Body of pancreas (tissue), 4 donors: ENCODE data around the gene RNF181. TPM values are rescaled to one million over a fixed set of nuclear protein-coding genes. Genes with fewer than 3 reads are reported as not detected.

Source experiments
- ATAC-seq: fragments of 150-250 bp; one replicate; pipeline ENCODE4 v1.9.1; 2016
- DNase-seq, 4 donors: peaks; one replicate each; pipeline ENCODE4 v3.0.0-alpha.2; 2019
- H3K27ac ChIP-seq, 4 donors: fragments of 200-600 bp; sonication (generic); 1 replicate in 3 of 4; 2 replicates in 1 of 4; pipeline versions ENCODE4 v1.5.1 to v1.6.1; 2016 to 2019; ENCODE audit warnings: mild to moderate bottlenecking in 1 of 4, mixed read lengths in 1 of 4, moderate library complexity in 1 of 4
- H3K27me3 ChIP-seq, 2 donors: fragments of 200-600 bp; sonication (generic); one replicate each; pipeline ENCODE4 v1.6.0; 2016; ENCODE audit warnings: mild to moderate bottlenecking in 1 of 2
- H3K36me3 ChIP-seq, 2 donors: fragments of 200-600 bp; sonication (generic); replicated peaks in 1 of 2; 2 replicates each; pipeline ENCODE4 v1.5.1; 2016; ENCODE audit warnings: low read depth in 2 of 2; ENCODE audit not compliant: insufficient read depth in 1 of 2
- H3K4me1 ChIP-seq: fragments of 200-600 bp; sonication (generic); one replicate; pipeline ENCODE4 v1.6.0; 2016
- H3K4me3 ChIP-seq, 2 donors: fragments of 200-600 bp; sonication (generic); 1 replicate in 1 of 2; 2 replicates in 1 of 2; pipeline ENCODE4 v1.5.1; 2016 to 2019
- H3K9me3 ChIP-seq, 3 donors: fragments of 200-600 bp; sonication (generic); 1 replicate in 2 of 3; 2 replicates in 1 of 3; pipeline ENCODE4 v1.5.1; 2016
- CTCF ChIP-seq, 7 experiments: fragments of 450-650 bp in 4 of 7; fragments of 200-600 bp in 3 of 7; sonication (generic) in 3 of 7; IDR thresholded peaks; one replicate each; pipeline ENCODE4 v1.5.1; 2016 to 2019; ENCODE audit warnings: antibody characterized with exemption in 7 of 7
- POLR2A ChIP-seq, 3 donors: fragments of 450-650 bp; IDR thresholded peaks; one replicate each; pipeline ENCODE4 v1.6.1; 2016; ENCODE audit warnings: antibody characterized with exemption in 3 of 3, mild to moderate bottlenecking in 2 of 3
- WGBS, 2 donors: methylation state at CpG; one replicate each; pipeline ENCODE4 v1.1.5; 2017; 5-methylcytosine and 5-hydroxymethylcytosine counted together
- intact Hi-C: fragments of 100-400 bp; cut with DNase I; formaldehyde crosslinking; loops from one replicate; pipeline ENCODE4 v1.15.1; 2023
- total RNA-seq, 2 donors: library from RNA; depleted of rRNA; stranded (reverse); fragments of >200 nt; gene quantifications; one replicate each; pipeline ENCODE4 v1.1.0, GENCODE V29; 2016

The RNF181 gene
- 10 to 100 TPM; 54.4 to 89.5 TPM for total RNA-seq

GRCh38 chr2:85595301-85596025 is at the start of gene RNF181:
TSS of gene RNF181 (plus strand) at chr2:85595745. CDS start at chr2:85595764, 19 bp downstream.
- peak; percentile 93 to 98 (median 96) for DNase-seq
- ATAC-seq: peak; percentile 97
- Histone ChIP-seq H3K27ac (peak within 1 kb of the TSS; percentile 62 to 94 (median 82)), H3K9me3 (no peaks in the 10 kb centered on the region), H3K27me3 (no peaks in the 10 kb centered on the region), H3K4me1 (peaks cover 81% of the 10 kb centered on the region), H3K36me3 (peaks cover 0 to 3% of the 10 kb centered on the region in 2 donors), H3K4me3 (peak within 1 kb of the TSS; percentile 35 to 44)
- intact Hi-C loops: no loop called here
- TF ChIP-seq CTCF (IDR thresholded peaks at IDR 0.05): no peak
- TF ChIP-seq POLR2A (IDR thresholded peaks at IDR 0.05): peak; percentile 42 to 88 (median 81)
- WGBS, 2 donors: 0% methylated on average over 28 to 47 of the region's 47 CpGs

GRCh38 chr2:85545780-85546240 is 49.7 kb upstream of the RNF181 start:
- H3K4me3 ChIP-seq: no peak overlapping the region
- peak overlapping the region in 3 of 4 donors; percentile 45 to 99 (median 72) for H3K27ac ChIP-seq
- DNase-seq (peak in 1 of 4 donors; percentile 37), ATAC-seq (no peak)
- no peaks in the 10 kb centered on the region for H3K9me3 ChIP-seq
- peaks cover 18 to 36% of the 10 kb centered on the region in 2 donors for H3K36me3 ChIP-seq
- WGBS, 2 donors: 63 to 67% methylated on average over 5 of the region's 5 CpGs
- intact Hi-C loops: no loop called here
- H3K27me3 ChIP-seq: no peaks in the 10 kb centered on the region
- peaks cover 59% of the 10 kb centered on the region for H3K4me1 ChIP-seq
- TF ChIP-seq CTCF (IDR thresholded peaks at IDR 0.05) (no peak), POLR2A (IDR thresholded peaks at IDR 0.05) (no peak)

GRCh38 chr2:85547089-85547858 is 48.3 kb upstream of the RNF181 start:
- TF ChIP-seq POLR2A (IDR thresholded peaks at IDR 0.05): peak in 1 of 3 donors; percentile 15
- no peak for TF ChIP-seq CTCF (IDR thresholded peaks at IDR 0.05)

GRCh38 chr2:85547859-85548607 is 47.5 kb upstream of the RNF181 start:
- DNase-seq (peak in 2 of 4 donors; percentile 33 to 40), ATAC-seq (no peak)
- TF ChIP-seq POLR2A (IDR thresholded peaks at IDR 0.05): peak in 2 of 3 donors; percentile 7 to 20
- no peak for TF ChIP-seq CTCF (IDR thresholded peaks at IDR 0.05)
- peaks cover 9 to 21% of the 10 kb centered on the region in 2 donors for H3K36me3 ChIP-seq
- H3K27me3 ChIP-seq: no peaks in the 10 kb centered on the region
- intact Hi-C loops: no loop called here
- H3K27ac ChIP-seq: peak overlapping the region in 2 of 4 donors; percentile 72 to 99
- 31 to 43% methylated on average over 6 of the region's 6 CpGs for WGBS, 2 donors
- no peak overlapping the region for H3K4me3 ChIP-seq
- H3K9me3 ChIP-seq: no peaks in the 10 kb centered on the region
- H3K4me1 ChIP-seq: peaks cover 47% of the 10 kb centered on the region

More at GRCh38 chr2:85547089-85547858, 48.3 kb upstream of the RNF181 start:
- ATAC-seq (peak; percentile 6), DNase-seq (peak in 2 of 4 donors; percentile 50 to 51)
- Histone ChIP-seq H3K4me1 (peaks cover 52% of the 10 kb centered on the region), H3K36me3 (peaks cover 16 to 28% of the 10 kb centered on the region in 2 donors), H3K9me3 (no peaks in the 10 kb centered on the region), H3K27ac (peak overlapping the region; percentile 27 to 99 (median 58)), H3K27me3 (no peaks in the 10 kb centered on the region), H3K4me3 (no peak overlapping the region)
- intact Hi-C loops: no loop called here
- WGBS, 2 donors: 29 to 47% methylated on average over 1 of the region's 1 CpG
